H1 (cell line): ENCODE data around the gene CLEC16A. TPM values are rescaled to one million over a fixed set of nuclear protein-coding genes. Genes with fewer than 3 reads are reported as not detected.

Experiments used
- CHD7 ChIP-seq: fragments of 300-600 bp; sonication (generic); IDR thresholded peaks from 2 replicates; pipeline ENCODE4 v1.7.1; 2012; ENCODE audit warnings: low read length, moderate library complexity, mild to moderate bottlenecking, inconsistent platforms; ENCODE audit not compliant: insufficient replicate concordance
- polyA plus RNA-seq, 7 experiments: library from polyadenylated mRNA; depleted of rRNA in 3 of 7; stranded (reverse) in 5 of 7; unstranded in 2 of 7; fragments of >200 nt in 5 of 7; fragments of 200-250 nt in 2 of 7; gene quantifications; 1 replicate in 5 of 7; 2 replicates in 1 of 7; 4 replicates in 1 of 7; pipeline versions ENCODE4 v1.2.1 to v1.2.3, GENCODE V29; 2011 to 2013; ENCODE audit warnings: missing spikeins in 2 of 7, mixed read lengths in 2 of 7
- total RNA-seq: library from RNA; stranded (reverse); fragmentation: NEBNext Ultra II Directional; extraction: Animal tissue kit (Norgen Biotek cat#: 25700); gene quantifications from 2 replicates; pipeline ENCODE4 v1.2.1, GENCODE V29; 2021

The CLEC16A gene
- total and polyA plus RNA-seq, 2 of the 8 experiments (the other 6 are each of a cell fraction or from before 2014, with no cell fraction given), result 7.6 to 19.3 TPM

GRCh38 chr16:11016524-11016988, 72.2 kb downstream of the CLEC16A start (continued):
- TF ChIP-seq CHD7, result no peak
- TF ChIP-seq, all 59 proteins: peak for 0
